ENCODE measurements around the gene SORCS2. TPM values are rescaled to one million over a fixed set of nuclear protein-coding genes. Genes with fewer than 3 reads are reported as not detected.

The SORCS2 gene
- total and polyA plus RNA-seq, 2 donors = 2.2 to 2.7 TPM

DNA sequence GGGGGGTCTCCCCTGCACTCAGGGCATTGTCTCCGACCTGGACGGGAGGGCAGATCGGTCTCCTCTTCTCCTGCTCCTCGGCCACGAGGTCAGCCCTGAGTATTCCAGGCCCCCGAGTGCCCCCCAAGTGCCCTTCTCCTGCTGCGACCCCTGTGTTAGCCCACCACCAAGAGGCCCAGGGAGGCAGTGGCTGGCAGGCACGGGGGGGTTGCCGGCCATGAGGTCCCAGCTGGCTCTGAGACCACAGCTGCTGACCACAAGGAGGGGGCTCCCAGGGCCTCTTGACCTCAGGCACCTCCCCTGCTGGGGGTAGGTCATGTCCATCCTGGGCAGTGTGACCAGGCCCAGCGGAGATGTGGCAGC lies 428.5 kb downstream of the SORCS2 start:
- 76% methylated on average over 10 of the region's 10 CpGs for WGBS
- no peaks in the 10 kb centered on the region for H3K27me3 ChIP-seq (ENCODE audit: control insufficient read depth in 2 of 2, insufficient read depth in 1 of 2, low read length in 1 of 2)

DNA sequence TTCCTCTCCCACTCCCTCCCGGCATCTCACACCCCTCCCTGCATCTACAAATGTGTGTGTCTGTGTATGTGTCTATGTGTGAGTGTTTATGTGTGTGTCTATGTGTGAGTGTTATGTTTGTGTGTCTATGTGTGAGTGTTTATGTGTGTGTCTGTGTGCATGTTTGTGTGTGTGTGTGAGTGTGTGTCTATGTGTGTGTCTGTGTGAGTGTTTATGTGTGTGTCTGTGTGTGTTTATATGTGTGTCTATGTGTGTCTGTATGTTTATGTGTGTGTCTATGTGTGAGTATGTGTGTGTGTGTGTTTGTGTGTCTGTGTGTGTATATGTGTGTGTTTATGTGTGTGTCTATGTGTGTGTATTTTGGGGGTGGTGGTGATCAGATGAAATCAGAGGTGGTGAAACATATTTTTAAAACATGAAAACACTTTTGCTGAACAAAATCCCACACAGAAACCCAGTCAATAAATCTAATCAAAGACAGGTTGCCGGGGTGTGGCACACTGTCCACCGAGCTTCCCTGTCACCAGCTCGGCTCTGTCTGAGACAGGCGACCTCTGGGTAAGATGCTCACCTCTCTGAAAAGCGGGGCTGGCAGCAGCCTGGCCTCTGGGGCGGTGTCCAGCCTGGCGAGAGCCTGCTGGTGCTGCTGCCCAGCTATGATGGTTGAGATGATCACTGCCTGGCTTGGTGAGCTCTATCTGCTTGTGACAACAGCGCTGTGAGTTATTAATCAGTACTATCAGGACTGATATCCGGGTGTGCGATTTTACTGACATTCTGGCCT lies 429.1 kb downstream of the SORCS2 start:
- 88% methylated on average over 11 of the region's 11 CpGs for WGBS
- no peaks in the 10 kb centered on the region for H3K27me3 ChIP-seq (ENCODE audit: control insufficient read depth in 2 of 2, insufficient read depth in 1 of 2, low read length in 1 of 2)
- no peak overlapping the region for H3K27ac ChIP-seq (ENCODE audit: low read depth in 1 of 2, low read length in 1 of 2)
- no peak for DNase-seq (ENCODE audit: low read depth in 6 of 9, low spot score in 9 of 9)
- no peaks in the 10 kb centered on the region for H3K4me1 ChIP-seq (ENCODE audit: control insufficient read depth in 2 of 2, insufficient read depth in 2 of 2, low read length in 2 of 2)
- no peak overlapping the region for H3K4me3 ChIP-seq (ENCODE audit: low read length in 2 of 2)
- H3K9me3 ChIP-seq (ENCODE audit: control insufficient read depth in 2 of 2, insufficient read depth in 1 of 2, low read length in 1 of 2) = no peaks in the 10 kb centered on the region
- H3K36me3 ChIP-seq (ENCODE audit: control insufficient read depth in 2 of 2, insufficient read depth in 2 of 2, low read length in 1 of 2) = no peaks in the 10 kb centered on the region

More for the DNA sequence above, 428.5 kb downstream of the SORCS2 start:
- DNase-seq (ENCODE audit: low read depth in 6 of 9, low spot score in 9 of 9) = no peak
- Histone ChIP-seq H3K27ac (ENCODE audit: low read depth in 1 of 2, low read length in 1 of 2) (no peak overlapping the region), H3K4me3 (ENCODE audit: low read length in 2 of 2) (no peak overlapping the region), H3K36me3 (ENCODE audit: control insufficient read depth in 2 of 2, insufficient read depth in 2 of 2, low read length in 1 of 2) (no peaks in the 10 kb centered on the region), H3K9me3 (ENCODE audit: control insufficient read depth in 2 of 2, insufficient read depth in 1 of 2, low read length in 1 of 2) (no peaks in the 10 kb centered on the region), H3K4me1 (ENCODE audit: control insufficient read depth in 2 of 2, insufficient read depth in 2 of 2, low read length in 2 of 2) (no peaks in the 10 kb centered on the region)

DNA sequence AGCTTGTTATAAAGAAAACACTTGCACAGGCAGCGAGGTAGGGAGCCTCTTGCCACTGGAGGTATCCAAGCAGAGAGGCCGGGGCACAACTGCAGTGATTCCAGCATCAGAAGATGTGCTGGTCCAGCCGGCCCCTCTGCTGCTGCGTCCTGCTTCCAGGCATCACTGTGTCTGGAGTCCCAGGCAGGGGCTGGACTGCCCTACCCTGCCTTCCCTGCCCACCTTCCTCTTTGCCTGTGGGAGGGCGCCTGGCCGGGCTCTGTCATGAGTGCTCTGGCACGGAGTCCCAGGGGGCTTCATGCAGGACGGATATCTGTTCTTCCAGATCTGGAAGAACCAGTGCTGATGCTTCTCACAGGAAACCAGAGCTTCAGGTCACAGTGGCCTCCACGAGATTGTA lies 430.0 kb downstream of the SORCS2 start:
- H3K4me1 ChIP-seq (ENCODE audit: control insufficient read depth in 2 of 2, insufficient read depth in 2 of 2, low read length in 2 of 2) = no peaks in the 10 kb centered on the region
- no peak overlapping the region for H3K4me3 ChIP-seq (ENCODE audit: low read length in 2 of 2)
- H3K36me3 ChIP-seq (ENCODE audit: control insufficient read depth in 2 of 2, insufficient read depth in 2 of 2, low read length in 1 of 2) = no peaks in the 10 kb centered on the region
- 87% methylated on average over 9 of the region's 9 CpGs for WGBS
- no peaks in the 10 kb centered on the region for H3K27me3 ChIP-seq (ENCODE audit: control insufficient read depth in 2 of 2, insufficient read depth in 1 of 2, low read length in 1 of 2)
- no peak for DNase-seq (ENCODE audit: low read depth in 6 of 9, low spot score in 9 of 9)
- H3K27ac ChIP-seq (ENCODE audit: low read depth in 1 of 2, low read length in 1 of 2) = no peak overlapping the region
- H3K9me3 ChIP-seq (ENCODE audit: control insufficient read depth in 2 of 2, insufficient read depth in 1 of 2, low read length in 1 of 2) = no peaks in the 10 kb centered on the region

DNA sequence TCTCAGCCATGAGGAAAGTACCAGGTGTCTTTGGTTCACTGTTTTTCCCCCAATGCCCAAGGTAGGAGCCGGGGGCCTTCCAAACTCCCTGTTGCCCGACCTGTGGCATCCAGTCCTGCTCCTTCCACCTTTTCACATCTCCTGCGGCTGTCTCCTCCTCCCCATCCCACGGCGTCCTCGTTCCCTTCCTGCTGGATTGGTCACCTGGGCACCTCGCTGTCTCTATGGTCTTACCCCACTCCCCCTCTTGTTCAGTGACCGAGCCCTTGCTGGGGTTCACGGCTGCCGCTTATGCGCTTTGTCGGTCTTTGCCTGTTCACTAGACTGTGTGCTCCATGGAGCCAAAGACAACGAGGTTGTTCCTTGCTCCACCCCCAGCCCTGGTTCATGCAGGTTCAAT lies 431.1 kb downstream of the SORCS2 start:
- no peak overlapping the region for H3K4me3 ChIP-seq (ENCODE audit: low read length in 2 of 2)
- no peak overlapping the region for H3K27ac ChIP-seq (ENCODE audit: low read depth in 1 of 2, low read length in 1 of 2)
- H3K27me3 ChIP-seq (ENCODE audit: control insufficient read depth in 2 of 2, insufficient read depth in 1 of 2, low read length in 1 of 2) = no peaks in the 10 kb centered on the region
- no peak for DNase-seq (ENCODE audit: low read depth in 6 of 9, low spot score in 9 of 9)
- 88% methylated on average over 13 of the region's 13 CpGs for WGBS
- H3K9me3 ChIP-seq (ENCODE audit: control insufficient read depth in 2 of 2, insufficient read depth in 1 of 2, low read length in 1 of 2) = no peaks in the 10 kb centered on the region
- no peaks in the 10 kb centered on the region for H3K36me3 ChIP-seq (ENCODE audit: control insufficient read depth in 2 of 2, insufficient read depth in 2 of 2, low read length in 1 of 2)
- H3K4me1 ChIP-seq (ENCODE audit: control insufficient read depth in 2 of 2, insufficient read depth in 2 of 2, low read length in 2 of 2) = no peaks in the 10 kb centered on the region

DNA sequence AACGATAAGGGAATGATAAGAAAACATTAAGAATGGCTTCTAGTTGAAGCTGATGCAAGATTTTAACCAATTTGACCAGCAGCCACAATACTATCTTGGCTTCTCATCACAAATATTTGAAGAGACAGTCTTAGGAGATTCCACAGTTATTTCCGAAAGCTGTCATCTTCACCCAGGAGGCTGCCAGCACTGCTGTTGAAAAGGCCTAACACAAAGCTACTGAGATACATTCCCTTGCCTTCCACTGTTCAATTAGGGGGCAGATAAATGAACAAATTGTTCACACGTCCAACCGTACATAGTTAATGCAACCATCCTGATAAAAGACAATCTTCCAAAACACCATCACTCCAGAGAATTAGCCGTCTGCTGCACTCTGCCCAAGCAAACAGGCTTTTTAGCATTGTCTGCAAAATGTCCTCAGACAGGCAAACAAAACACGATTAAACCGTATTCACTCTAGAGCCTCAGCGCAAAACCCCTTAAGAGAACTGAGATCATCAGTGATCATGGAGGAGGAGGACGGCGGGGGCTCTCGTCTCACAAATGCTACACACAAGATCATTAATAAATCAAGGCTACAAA lies 432.1 kb downstream of the SORCS2 start:
- no peaks in the 10 kb centered on the region for H3K4me1 ChIP-seq (ENCODE audit: control insufficient read depth in 2 of 2, insufficient read depth in 2 of 2, low read length in 2 of 2)
- H3K27ac ChIP-seq (ENCODE audit: low read depth in 1 of 2, low read length in 1 of 2) = no peak overlapping the region
- H3K27me3 ChIP-seq (ENCODE audit: control insufficient read depth in 2 of 2, insufficient read depth in 1 of 2, low read length in 1 of 2) = no peaks in the 10 kb centered on the region
- DNase-seq (ENCODE audit: low read depth in 6 of 9, low spot score in 9 of 9) = no peak
- no peaks in the 10 kb centered on the region for H3K36me3 ChIP-seq (ENCODE audit: control insufficient read depth in 2 of 2, insufficient read depth in 2 of 2, low read length in 1 of 2)
- no peak overlapping the region for H3K4me3 ChIP-seq (ENCODE audit: low read length in 2 of 2)
- 91% methylated on average over 11 of the region's 11 CpGs for WGBS
- H3K9me3 ChIP-seq (ENCODE audit: control insufficient read depth in 2 of 2, insufficient read depth in 1 of 2, low read length in 1 of 2) = no peaks in the 10 kb centered on the region

DNA sequence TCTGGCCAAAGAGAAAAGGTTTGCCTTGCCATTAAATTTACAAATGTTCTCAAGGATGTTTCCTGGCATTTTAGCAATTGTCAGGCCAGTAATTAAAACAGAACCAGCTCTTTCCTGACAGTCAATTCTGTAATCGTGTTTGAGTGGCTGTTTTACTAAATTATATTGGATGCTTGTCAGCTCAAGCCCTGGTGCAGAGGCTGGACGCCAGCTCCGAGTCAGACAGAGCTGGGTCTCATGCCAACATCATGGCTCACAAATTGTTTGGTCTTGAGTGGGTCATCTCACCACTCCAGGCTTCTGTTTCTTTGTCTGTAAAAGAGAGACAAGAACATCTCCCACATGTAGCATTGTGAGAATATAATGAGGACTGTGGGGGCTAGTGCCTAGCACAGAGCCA lies 432.7 kb downstream of the SORCS2 start:
- 85% methylated on average over 3 of the region's 3 CpGs for WGBS
- no peak for DNase-seq (ENCODE audit: low read depth in 6 of 9, low spot score in 9 of 9)

DNA sequence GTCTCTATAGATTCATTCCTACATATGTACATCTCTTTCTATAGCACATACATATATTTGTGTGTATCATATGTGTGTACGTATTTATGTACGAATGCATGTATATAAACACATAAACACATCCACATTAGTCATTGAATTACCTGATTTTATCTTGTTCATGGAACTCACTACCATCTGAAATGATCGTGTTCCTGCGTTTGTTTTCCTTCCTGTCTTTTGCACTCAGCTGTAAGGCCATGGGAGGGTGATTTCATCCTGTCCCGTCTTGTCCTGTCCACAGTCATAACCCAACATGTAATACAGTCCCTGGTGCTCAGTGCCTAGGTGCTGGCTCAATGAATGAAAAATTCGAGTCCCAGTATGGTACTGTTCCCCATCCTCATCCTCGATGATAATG lies 434.2 kb downstream of the SORCS2 start:
- Histone ChIP-seq H3K36me3 (ENCODE audit: control insufficient read depth in 2 of 2, insufficient read depth in 2 of 2, low read length in 1 of 2) (no peaks in the 10 kb centered on the region), H3K4me1 (ENCODE audit: control insufficient read depth in 2 of 2, insufficient read depth in 2 of 2, low read length in 2 of 2) (no peaks in the 10 kb centered on the region), H3K27me3 (ENCODE audit: control insufficient read depth in 2 of 2, insufficient read depth in 1 of 2, low read length in 1 of 2) (no peaks in the 10 kb centered on the region), H3K4me3 (ENCODE audit: low read length in 2 of 2) (no peak overlapping the region), H3K27ac (ENCODE audit: low read depth in 1 of 2, low read length in 1 of 2) (no peak overlapping the region), H3K9me3 (ENCODE audit: control insufficient read depth in 2 of 2, insufficient read depth in 1 of 2, low read length in 1 of 2) (no peaks in the 10 kb centered on the region)
- DNase-seq (ENCODE audit: low read depth in 6 of 9, low spot score in 9 of 9) = no peak
- 64% methylated on average over 7 of the region's 7 CpGs for WGBS

More for the DNA sequence above, 432.7 kb downstream of the SORCS2 start:
- Histone ChIP-seq H3K36me3 (ENCODE audit: control insufficient read depth in 2 of 2, insufficient read depth in 2 of 2, low read length in 1 of 2) (no peaks in the 10 kb centered on the region), H3K4me1 (ENCODE audit: control insufficient read depth in 2 of 2, insufficient read depth in 2 of 2, low read length in 2 of 2) (no peaks in the 10 kb centered on the region), H3K4me3 (ENCODE audit: low read length in 2 of 2) (no peak overlapping the region), H3K27me3 (ENCODE audit: control insufficient read depth in 2 of 2, insufficient read depth in 1 of 2, low read length in 1 of 2) (no peaks in the 10 kb centered on the region), H3K9me3 (ENCODE audit: control insufficient read depth in 2 of 2, insufficient read depth in 1 of 2, low read length in 1 of 2) (no peaks in the 10 kb centered on the region), H3K27ac (ENCODE audit: low read depth in 1 of 2, low read length in 1 of 2) (no peak overlapping the region)

DNA sequence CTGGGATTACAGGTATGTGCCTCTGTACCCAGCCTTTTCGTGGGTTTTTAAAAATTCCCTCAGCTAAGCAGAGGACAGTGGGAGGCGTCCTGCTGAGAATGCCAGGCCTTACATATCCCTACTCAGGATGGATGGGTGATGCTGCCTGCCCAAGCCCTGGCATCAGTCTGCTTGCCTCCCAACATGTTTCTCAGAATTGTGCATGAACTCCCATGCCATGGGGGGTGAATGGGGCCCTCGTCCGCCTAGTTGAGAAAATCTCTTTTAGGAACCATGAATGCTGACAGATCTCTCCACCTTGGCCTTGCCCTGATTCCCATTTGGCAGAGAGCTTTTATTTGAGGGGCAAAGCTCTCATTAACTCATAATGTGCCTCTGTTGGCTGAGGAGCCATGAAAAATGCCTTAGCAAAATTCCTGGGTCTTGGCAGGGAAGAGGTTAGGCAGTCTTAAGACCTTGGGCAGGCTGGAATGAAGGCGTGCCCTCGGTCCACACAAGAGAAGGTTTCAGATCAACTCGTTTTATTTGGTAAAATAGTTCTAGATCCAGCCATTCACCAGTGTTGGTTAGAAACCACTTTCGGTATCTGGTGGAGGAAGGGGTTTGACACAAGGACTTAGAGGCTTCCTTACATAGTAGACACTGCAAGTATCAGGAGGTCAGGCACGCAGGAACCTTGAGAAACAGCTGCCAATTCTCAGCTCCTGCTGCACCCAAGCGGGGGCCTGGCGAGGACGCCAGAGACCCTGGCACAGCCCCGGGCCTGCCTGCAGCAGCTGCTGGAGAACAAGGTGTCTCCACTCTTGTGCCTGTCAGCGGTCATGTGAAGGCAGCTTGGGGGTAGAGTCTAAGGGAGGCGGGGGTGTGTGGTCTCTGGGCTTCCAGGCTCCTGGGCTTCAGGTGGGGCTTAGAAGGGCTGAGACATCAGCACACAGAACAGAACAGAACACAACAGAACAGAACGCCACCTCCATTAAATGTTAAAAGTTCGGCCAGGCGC lies 435.2 kb downstream of the SORCS2 start:
- no peaks in the 10 kb centered on the region for H3K9me3 ChIP-seq (ENCODE audit: control insufficient read depth in 2 of 2, insufficient read depth in 1 of 2, low read length in 1 of 2)
- WGBS = 94% methylated on average over 18 of the region's 18 CpGs
- H3K27ac ChIP-seq (ENCODE audit: low read depth in 1 of 2, low read length in 1 of 2) = no peak overlapping the region
- H3K36me3 ChIP-seq (ENCODE audit: control insufficient read depth in 2 of 2, insufficient read depth in 2 of 2, low read length in 1 of 2) = no peaks in the 10 kb centered on the region
- no peaks in the 10 kb centered on the region for H3K4me1 ChIP-seq (ENCODE audit: control insufficient read depth in 2 of 2, insufficient read depth in 2 of 2, low read length in 2 of 2)
- no peaks in the 10 kb centered on the region for H3K27me3 ChIP-seq (ENCODE audit: control insufficient read depth in 2 of 2, insufficient read depth in 1 of 2, low read length in 1 of 2)
- no peak overlapping the region for H3K4me3 ChIP-seq (ENCODE audit: low read length in 2 of 2)
- DNase-seq (ENCODE audit: low read depth in 6 of 9, low spot score in 9 of 9) = no peak

DNA sequence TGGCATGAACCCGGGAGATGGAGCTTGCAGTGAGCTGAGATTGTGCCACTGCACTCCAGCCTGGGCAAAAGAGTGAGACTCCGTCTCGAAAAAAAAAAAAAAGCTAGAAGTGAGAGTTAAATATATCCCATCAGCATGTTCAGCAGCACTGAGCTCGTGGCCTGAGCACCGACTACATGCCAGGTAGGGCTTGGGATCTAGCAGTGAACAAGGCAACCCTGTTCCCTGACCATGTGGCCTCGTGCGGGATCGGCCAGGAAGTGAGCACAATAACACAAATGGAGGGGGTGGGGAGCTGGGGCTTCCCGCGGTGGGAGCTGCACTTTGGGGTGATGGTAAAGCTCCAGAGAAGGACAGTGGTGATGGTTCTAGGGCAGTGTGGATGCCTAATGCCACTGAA lies 436.1 kb downstream of the SORCS2 start:
- Histone ChIP-seq H3K4me3 (ENCODE audit: low read length in 2 of 2) (no peak overlapping the region), H3K36me3 (ENCODE audit: control insufficient read depth in 2 of 2, insufficient read depth in 2 of 2, low read length in 1 of 2) (no peaks in the 10 kb centered on the region), H3K9me3 (ENCODE audit: control insufficient read depth in 2 of 2, insufficient read depth in 1 of 2, low read length in 1 of 2) (no peaks in the 10 kb centered on the region), H3K27ac (ENCODE audit: low read depth in 1 of 2, low read length in 1 of 2) (no peak overlapping the region), H3K4me1 (ENCODE audit: control insufficient read depth in 2 of 2, insufficient read depth in 2 of 2, low read length in 2 of 2) (no peaks in the 10 kb centered on the region), H3K27me3 (ENCODE audit: control insufficient read depth in 2 of 2, insufficient read depth in 1 of 2, low read length in 1 of 2) (no peaks in the 10 kb centered on the region)
- no peak for DNase-seq (ENCODE audit: low read depth in 6 of 9, low spot score in 9 of 9)
- 51% methylated on average over 10 of the region's 10 CpGs for WGBS

Measured in thymus (tissue), 11 donors.